Measurements from ENCODE around the gene PXK.

The PXK gene

GRCh38 chr3:58386626-58387365 is 54.1 kb downstream of the PXK start:
- ChIA-PET POLR2A (no interaction called here), CTCF (interaction anchor here (0.6 kb wide), 1 partner anchor 870 kb away, joined by 3 read pairs; no protein-coding TSS in a partner anchor)
- H3K9me3 ChIP-seq (ENCODE audit: control insufficient read depth, insufficient read depth, low read depth, low read length) = no peaks in the 10 kb centered on the region
- H3K4me1 ChIP-seq (ENCODE audit: control insufficient read depth, insufficient read depth, low read length) = no peaks in the 10 kb centered on the region
- peaks cover 0 to 35% of the 10 kb centered on the region in 2 experiments; a peak in 1 of 3 replicates for H3K36me3 ChIP-seq (ENCODE audit: control insufficient read depth in 2 of 2, insufficient read depth in 1 of 2, low read length in 2 of 2)
- no peak overlapping the region for H3K27ac ChIP-seq (ENCODE audit: extremely low read depth, low read depth, low read length)
- H3K4me3 ChIP-seq (ENCODE audit: low read depth, low read length) = no peak overlapping the region
- TF ChIP-seq ZNF560 (tag by site-specific recombination; IDR thresholded peaks at IDR 0.05; ENCODE audit: borderline replicate concordance) (no peak), SP7 (tag by site-specific recombination; IDR thresholded peaks at IDR 0.05) (no peak), ZNF16 (tag by site-specific recombination; IDR thresholded peaks at IDR 0.05; ENCODE audit: low read depth) (no peak), ZNF488 (tag by site-specific recombination; IDR thresholded peaks at IDR 0.05) (no peak), ZNF121 (tag by site-specific recombination; IDR thresholded peaks at IDR 0.05) (no peak), ZNF248 (tag by site-specific recombination; IDR thresholded peaks at IDR 0.05) (no peak), ZBTB26 (tag by site-specific recombination; optimal IDR thresholded peaks at IDR 0.05) (no peak), BCL11A (tag by site-specific recombination; IDR thresholded peaks at IDR 0.05; ENCODE audit: low read depth) (no peak), ZNF704 (tag by site-specific recombination; IDR thresholded peaks at IDR 0.05) (no peak), INSM2 (tag by site-specific recombination; IDR thresholded peaks at IDR 0.05) (no peak), ZNF707 (tag by site-specific recombination; IDR thresholded peaks at IDR 0.05) (no peak), ZNF664 (tag by site-specific recombination; IDR thresholded peaks at IDR 0.05) (no peak), ZNF311 (tag by site-specific recombination; IDR thresholded peaks at IDR 0.05; ENCODE audit: borderline replicate concordance) (no peak), ZNF416 (tag by site-specific recombination; IDR thresholded peaks at IDR 0.05) (no peak), ZSCAN4 (tag by site-specific recombination; IDR thresholded peaks at IDR 0.05) (no peak), ZNF423 (tag by site-specific recombination; IDR thresholded peaks at IDR 0.05) (no peak)

- TF ChIP-seq KLF9 (tag by site-specific recombination; IDR thresholded peaks at IDR 0.05; ENCODE audit: low read depth) = no peak
- ChIA-PET POLR2A (no interaction called here), CTCF (interaction anchor here (0.6 kb wide), 1 partner anchor 203 kb away, joined by 3 read pairs; no protein-coding TSS in a partner anchor)
- no peaks in the 10 kb centered on the region for H3K4me1 ChIP-seq (ENCODE audit: control insufficient read depth, insufficient read depth, low read length)
- H3K36me3 ChIP-seq (ENCODE audit: control insufficient read depth in 2 of 2, insufficient read depth in 1 of 2, low read length in 2 of 2) = peaks cover 0 to 39% of the 10 kb centered on the region in 2 experiments; a peak in 1 of 3 replicates
- no peak overlapping the region for H3K27ac ChIP-seq (ENCODE audit: extremely low read depth, low read depth, low read length)
- no peaks in the 10 kb centered on the region for H3K9me3 ChIP-seq (ENCODE audit: control insufficient read depth, insufficient read depth, low read depth, low read length)
- H3K4me3 ChIP-seq (ENCODE audit: low read depth, low read length) = no peak overlapping the region
Measured at GRCh38 chr3:58387650-58388546, 55.2 kb downstream of the PXK start.

Measured in HEK293 (cell line).